Measurements from ENCODE around the gene EPN1. TPM values are rescaled to one million over a fixed set of nuclear protein-coding genes. Genes with fewer than 3 reads are reported as not detected.
"Not testable (repeated sequence)": the region's sequence is repeated elsewhere in the genome, so short reads cannot be mapped to it uniquely, and the experiment has no call there.

The EPN1 gene
- total RNA-seq, 1 experiment from 2014 or later = 102 TPM

GRCh38 chr19:55716531-55716930 lies 41.5 kb downstream of the EPN1 start:
- no TSS peak for BruUV-seq (replicated peaks)
- DNase-seq (ENCODE audit: unreplicated experiment) = no peak
- Mint-ChIP-seq H3K9me3 (ENCODE audit: unreplicated experiment) (peaks cover 18% of the 10 kb centered on the region), H3K27me3 (ENCODE audit: insufficient read depth, unreplicated experiment) (peaks cover 23% of the 10 kb centered on the region), H3K27ac (ENCODE audit: low read depth, unreplicated experiment) (no peak overlapping the region), H3K36me3 (ENCODE audit: insufficient read depth, unreplicated experiment) (peaks cover 6% of the 10 kb centered on the region), H3K4me1 (ENCODE audit: insufficient read depth, unreplicated experiment) (no peaks in the 10 kb centered on the region), H3K4me3 (ENCODE audit: unreplicated experiment) (no peak overlapping the region)
- POLR2A ChIA-PET = no interaction called here
- CTCF ChIA-PET = interaction anchor here (0.5 to 0.9 kb wide), 2 partner anchors 15 to 104 kb away, joined by 4 to 6 read pairs; no protein-coding TSS in a partner anchor
- TF ChIP-seq CTCF (IDR thresholded peaks at IDR 0.05; ENCODE audit: unreplicated experiment) = no peak
- intact Hi-C loops (cut with micrococcal nuclease) = no loop called here

- ChIA-PET POLR2A (no interaction called here), CTCF (interaction anchor here (0.5 kb wide), 1 partner anchor 103 kb away, joined by 4 read pairs; no protein-coding TSS in a partner anchor)
- intact Hi-C loops (cut with micrococcal nuclease) = no loop called here
- no peak overlapping the region for H3K27ac Mint-ChIP-seq (ENCODE audit: low read depth, unreplicated experiment)
- TF ChIP-seq CTCF (IDR thresholded peaks at IDR 0.05; ENCODE audit: unreplicated experiment) = no peak
- H3K36me3 Mint-ChIP-seq (ENCODE audit: insufficient read depth, unreplicated experiment) = peaks cover 6% of the 10 kb centered on the region
- DNase-seq (ENCODE audit: unreplicated experiment) = no peak
- no peaks in the 10 kb centered on the region for H3K4me1 Mint-ChIP-seq (ENCODE audit: insufficient read depth, unreplicated experiment)
- BruUV-seq (replicated peaks) = no TSS peak
- peaks cover 23% of the 10 kb centered on the region for H3K27me3 Mint-ChIP-seq (ENCODE audit: insufficient read depth, unreplicated experiment)
- H3K9me3 Mint-ChIP-seq (ENCODE audit: unreplicated experiment) = peaks cover 23% of the 10 kb centered on the region
- no peak overlapping the region for H3K4me3 Mint-ChIP-seq (ENCODE audit: unreplicated experiment)
Observed at GRCh38 chr19:55717251-55717650, 42.2 kb downstream of the EPN1 start.

- H3K4me1 Mint-ChIP-seq (ENCODE audit: insufficient read depth, unreplicated experiment); BruUV-seq (replicated peaks); CTCF ChIA-PET; DNase-seq (ENCODE audit: unreplicated experiment); intact Hi-C loops (cut with micrococcal nuclease); H3K36me3 Mint-ChIP-seq (ENCODE audit: insufficient read depth, unreplicated experiment); H3K27ac Mint-ChIP-seq (ENCODE audit: low read depth, unreplicated experiment); H3K4me3 Mint-ChIP-seq (ENCODE audit: unreplicated experiment): not testable (repeated sequence)
- H3K27me3 Mint-ChIP-seq (ENCODE audit: insufficient read depth, unreplicated experiment) = peaks cover 23% of the 10 kb centered on the region
- H3K9me3 Mint-ChIP-seq (ENCODE audit: unreplicated experiment) = peaks cover 20% of the 10 kb centered on the region
- POLR2A ChIA-PET = interaction anchor here (0.6 kb wide), 1 partner anchor 225 kb away, joined by 3 read pairs; no protein-coding TSS in a partner anchor
Observed at GRCh38 chr19:55717879-55718711, 43.1 kb downstream of the EPN1 start.

- H3K9me3 Mint-ChIP-seq (ENCODE audit: unreplicated experiment) = peaks cover 18% of the 10 kb centered on the region
- no peak overlapping the region for H3K4me3 Mint-ChIP-seq (ENCODE audit: unreplicated experiment)
- intact Hi-C loops (cut with micrococcal nuclease) = no loop called here
- no peak for DNase-seq (ENCODE audit: unreplicated experiment)
- H3K27ac Mint-ChIP-seq (ENCODE audit: low read depth, unreplicated experiment) = no peak overlapping the region
- H3K36me3 Mint-ChIP-seq (ENCODE audit: insufficient read depth, unreplicated experiment) = peaks cover 6% of the 10 kb centered on the region
- no TSS peak for BruUV-seq (replicated peaks)
- no peaks in the 10 kb centered on the region for H3K4me1 Mint-ChIP-seq (ENCODE audit: insufficient read depth, unreplicated experiment)
- POLR2A ChIA-PET = no interaction called here
- no peak for TF ChIP-seq CTCF (IDR thresholded peaks at IDR 0.05; ENCODE audit: unreplicated experiment)
- peaks cover 23% of the 10 kb centered on the region for H3K27me3 Mint-ChIP-seq (ENCODE audit: insufficient read depth, unreplicated experiment)
- CTCF ChIA-PET = interaction anchor here (1.6 kb wide), 1 partner anchor 8 kb away, joined by 5 read pairs; no protein-coding TSS in a partner anchor
Observed at GRCh38 chr19:55720214-55720746, 45.3 kb downstream of the EPN1 start.
